Adrenal gland (tissue), 12 donors: ENCODE measurements around the gene MYH11. TPM values are rescaled to one million over a fixed set of nuclear protein-coding genes. Genes with fewer than 3 reads are reported as not detected.

Experiments
- DNase-seq, 7 donors: peaks; one replicate each; pipeline ENCODE4 v3.0.0-alpha.2; 2019 to 2020
- H3K27ac ChIP-seq, 5 donors: fragments of 200-600 bp; sonication (generic) in 4 of 5; 1 replicate in 3 of 5; 2 replicates in 2 of 5; pipeline versions ENCODE4 v1.5.1 to v1.8.0; 2016 to 2020; ENCODE audit warnings: mild to moderate bottlenecking in 1 of 5
- H3K27me3 ChIP-seq: fragments of 200-600 bp; 2 replicates; pipeline ENCODE4 v1.8.0; 2021
- H3K36me3 ChIP-seq, 2 donors: fragments of 200-600 bp; replicated peaks in 1 of 2; 1 replicate in 1 of 2; 2 replicates in 1 of 2; pipeline versions ENCODE4 v1.5.1 to v1.8.0; 2018 to 2022
- H3K4me1 ChIP-seq, 2 donors: fragments of 200-600 bp; replicated peaks in 1 of 2; 1 replicate in 1 of 2; 2 replicates in 1 of 2; pipeline versions ENCODE4 v1.5.1 to v1.8.0; 2018 to 2021
- H3K4me3 ChIP-seq, 4 donors: fragments of 200-600 bp; sonication (generic) in 3 of 4; one replicate each; pipeline ENCODE4 v1.5.1; 2016 to 2018
- H3K9me3 ChIP-seq, 3 donors: fragments of 200-600 bp; sonication (generic) in 1 of 3; replicated peaks in 1 of 3; 1 replicate in 2 of 3; 2 replicates in 1 of 3; pipeline versions ENCODE4 v1.5.1 to v1.8.0; 2016 to 2021
- POLR2A ChIP-seq, 2 donors: fragments of 450-650 bp; IDR thresholded peaks; one replicate each; pipeline ENCODE4 v1.6.1; 2017; ENCODE audit warnings: antibody characterized with exemption in 2 of 2, mild to moderate bottlenecking in 2 of 2, moderate library complexity in 1 of 2
- WGBS, 4 donors: extraction: QIAGEN DNeasy Blood & Tissue Kit in 2 of 4; methylation state at CpG; one replicate each; pipeline versions ENCODE4 v1.1.5 to v1.1.7; 2013 to 2017; 5-methylcytosine and 5-hydroxymethylcytosine counted together
- intact Hi-C, 2 donors: fragments of 100-400 bp; cut with DNase I; formaldehyde crosslinking; loops; one replicate each; pipeline versions ENCODE4 v1.14.1 to v1.15.0; 2022 to 2023
- polyA plus RNA-seq, 3 donors: library from polyadenylated mRNA; stranded (reverse); fragments of 200-250 nt in 2 of 3; fragments of 350-450 nt in 1 of 3; fragmentation: Illumina TruSeq in 1 of 3; extraction: RNeasy Lipid Tissue Mini Kit (QIAGEN cat#74804) in 1 of 3; gene quantifications; one replicate each; pipeline ENCODE4 v1.2.3, GENCODE V29; 2013 to 2014
- total RNA-seq, 9 donors: library from RNA; depleted of rRNA in 4 of 9; stranded (reverse); fragments of >200 nt in 4 of 9; fragments of 120-200 nt in 1 of 9; fragmentation: NEBNext Ultra II Directional in 1 of 9; extraction: Animal tissue kit (Norgen Biotek cat#: 25700) in 1 of 9; gene quantifications; one replicate each; pipeline versions ENCODE4 v1.1.0 to v1.2.4, GENCODE V29; 2013 to 2023
- TF ChIP-seq, protein P1 (sequence below), 6 experiments: fragments of 450-650 bp in 4 of 6; fragments of 200-600 bp in 2 of 6; sonication (generic) in 1 of 6; IDR thresholded peaks; 1 replicate in 5 of 6; 2 replicates in 1 of 6; pipeline versions ENCODE4 v1.5.1 to v1.8.0; 2016 to 2021; ENCODE audit warnings: antibody characterized with exemption in 6 of 6, mild to moderate bottlenecking in 2 of 6, moderate library complexity in 1 of 6
- donor health status: healthy with polysubstance abuse.
- donor health status: Bipolar disorder and iron deficiency.
- donor health status: DM: yes; HTN: yes; CAD: no.
- donor health status: DM: no; HTN: no; CAD: no.
- donor health status: DM: no; HTN: no; CAD: no.
- donor health status: DM: yes; HTN: yes; CAD: no.

The MYH11 gene
- total and polyA plus RNA-seq, 12 donors = 2.4 to 45.1 (median 16.5) TPM

DNA sequence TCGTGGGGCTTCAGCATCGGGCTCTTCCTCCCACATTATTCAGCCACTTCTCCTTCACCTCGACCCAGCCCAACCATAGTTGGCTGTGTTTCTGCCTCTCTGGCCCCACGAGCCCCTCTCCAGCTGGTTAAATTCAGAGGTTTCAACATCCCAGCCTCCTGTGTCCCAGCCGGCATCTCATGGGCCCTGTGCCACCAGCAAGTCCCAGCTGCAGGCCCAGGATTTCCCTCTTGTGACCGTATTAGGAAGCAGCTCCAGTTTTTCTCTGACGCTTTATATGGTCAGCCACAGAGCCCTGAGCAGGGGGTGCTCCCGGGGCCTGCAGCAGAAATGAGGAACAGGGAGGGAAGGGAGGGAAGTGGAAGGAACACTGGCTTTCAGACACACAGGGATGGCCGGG is 27.4 kb downstream of the MYH11 start:
- intact Hi-C loops = loop anchor here in 1 of 2 donors (10.0 kb wide), 1 partner anchor 65 kb away; no protein-coding TSS in a partner anchor
- peak; percentile 22 to 83 (median 44) for DNase-seq
- H3K4me1 ChIP-seq = no peaks in the 10 kb centered on the region
- H3K4me3 ChIP-seq = no peak overlapping the region
- TF ChIP-seq POLR2A (IDR thresholded peaks at IDR 0.05) = no peak
- TF ChIP-seq, protein P1, sequence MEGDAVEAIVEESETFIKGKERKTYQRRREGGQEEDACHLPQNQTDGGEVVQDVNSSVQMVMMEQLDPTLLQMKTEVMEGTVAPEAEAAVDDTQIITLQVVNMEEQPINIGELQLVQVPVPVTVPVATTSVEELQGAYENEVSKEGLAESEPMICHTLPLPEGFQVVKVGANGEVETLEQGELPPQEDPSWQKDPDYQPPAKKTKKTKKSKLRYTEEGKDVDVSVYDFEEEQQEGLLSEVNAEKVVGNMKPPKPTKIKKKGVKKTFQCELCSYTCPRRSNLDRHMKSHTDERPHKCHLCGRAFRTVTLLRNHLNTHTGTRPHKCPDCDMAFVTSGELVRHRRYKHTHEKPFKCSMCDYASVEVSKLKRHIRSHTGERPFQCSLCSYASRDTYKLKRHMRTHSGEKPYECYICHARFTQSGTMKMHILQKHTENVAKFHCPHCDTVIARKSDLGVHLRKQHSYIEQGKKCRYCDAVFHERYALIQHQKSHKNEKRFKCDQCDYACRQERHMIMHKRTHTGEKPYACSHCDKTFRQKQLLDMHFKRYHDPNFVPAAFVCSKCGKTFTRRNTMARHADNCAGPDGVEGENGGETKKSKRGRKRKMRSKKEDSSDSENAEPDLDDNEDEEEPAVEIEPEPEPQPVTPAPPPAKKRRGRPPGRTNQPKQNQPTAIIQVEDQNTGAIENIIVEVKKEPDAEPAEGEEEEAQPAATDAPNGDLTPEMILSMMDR (IDR thresholded peaks at IDR 0.05) = no peak
- H3K9me3 ChIP-seq = no peaks in the 10 kb centered on the region
- no peaks in the 10 kb centered on the region for H3K36me3 ChIP-seq
- no peaks in the 10 kb centered on the region for H3K27me3 ChIP-seq
- 45 to 57% (median 47%) methylated on average over 8 to 9 of the region's 9 CpGs for WGBS, 4 donors
- H3K27ac ChIP-seq = peak overlapping the region in 1 of 5 donors; percentile 30

DNA sequence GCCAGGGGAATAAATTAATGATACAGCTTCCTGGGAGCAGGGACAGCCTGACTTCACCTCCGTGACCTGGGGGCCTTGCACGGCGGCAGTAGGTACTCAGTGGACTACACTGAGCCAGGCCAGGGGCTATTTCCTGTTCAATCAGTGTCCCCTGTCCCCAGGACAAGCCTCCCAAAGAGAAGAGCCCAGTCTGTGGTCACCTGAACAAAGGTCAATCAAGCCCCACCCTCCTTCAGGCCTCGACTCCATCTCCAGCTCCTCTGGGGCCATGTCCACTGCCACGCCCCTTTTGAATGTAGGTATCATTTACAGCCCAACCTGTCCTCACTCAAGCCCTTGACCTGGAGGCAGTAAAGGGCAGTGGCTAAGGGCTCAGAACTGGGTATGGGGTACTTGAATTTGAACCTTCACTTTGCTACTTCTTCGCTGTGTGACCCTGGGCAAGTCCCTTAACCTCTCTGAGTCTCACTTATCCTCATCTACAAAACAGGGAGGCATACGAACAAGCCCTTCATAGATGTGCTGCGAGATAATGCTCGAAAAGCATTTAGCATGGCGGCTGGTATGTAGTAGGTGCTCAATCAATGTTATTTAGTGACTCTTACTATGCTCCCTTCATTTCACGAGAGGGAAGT is 29.0 kb downstream of the MYH11 start:
- no peaks in the 10 kb centered on the region for H3K9me3 ChIP-seq
- no peak overlapping the region for H3K4me3 ChIP-seq
- no peak for TF ChIP-seq POLR2A (IDR thresholded peaks at IDR 0.05)
- TF ChIP-seq, protein P1 (IDR thresholded peaks at IDR 0.05) = no peak
- no peaks in the 10 kb centered on the region for H3K36me3 ChIP-seq
- DNase-seq = no peak
- intact Hi-C loops = loop anchor here in 1 of 2 donors (10.0 kb wide), 1 partner anchor 63 kb away; no protein-coding TSS in a partner anchor
- H3K4me1 ChIP-seq = no peaks in the 10 kb centered on the region
- no peak overlapping the region for H3K27ac ChIP-seq
- H3K27me3 ChIP-seq = no peaks in the 10 kb centered on the region
- WGBS, 4 donors = 92 to 93% (median 93%) methylated on average over 11 of the region's 11 CpGs

DNA sequence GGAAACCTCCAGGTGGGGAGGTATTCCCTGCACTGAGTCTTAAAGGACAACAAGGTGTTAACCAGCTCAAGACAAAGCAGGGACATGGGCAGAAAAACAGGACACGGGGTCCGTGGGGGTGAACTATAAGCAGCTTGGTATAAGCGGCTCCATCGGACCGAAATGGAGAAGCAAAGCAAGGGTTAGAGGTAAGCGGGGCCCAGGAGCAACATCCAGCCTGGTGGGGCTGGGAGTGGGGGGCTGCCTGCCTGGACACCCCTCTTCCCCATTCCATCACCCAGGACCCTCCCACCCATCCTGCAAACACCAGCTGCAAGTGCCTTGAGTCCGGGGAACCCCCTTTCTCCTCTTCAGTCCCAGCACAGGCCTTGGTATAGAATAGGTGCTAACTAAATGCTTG is 29.5 kb downstream of the MYH11 start:
- Histone ChIP-seq H3K27me3 (no peaks in the 10 kb centered on the region), H3K36me3 (no peaks in the 10 kb centered on the region), H3K4me1 (no peaks in the 10 kb centered on the region), H3K9me3 (no peaks in the 10 kb centered on the region), H3K4me3 (no peak overlapping the region), H3K27ac (no peak overlapping the region)
- 94 to 97% (median 96%) methylated on average over 7 of the region's 7 CpGs for WGBS, 4 donors
- DNase-seq = no peak
- intact Hi-C loops = loop anchor here in 1 of 2 donors (10.0 kb wide), 1 partner anchor 62 kb away; no protein-coding TSS in a partner anchor
- TF ChIP-seq, protein P1 (IDR thresholded peaks at IDR 0.05) = no peak
- no peak for TF ChIP-seq POLR2A (IDR thresholded peaks at IDR 0.05)

DNA sequence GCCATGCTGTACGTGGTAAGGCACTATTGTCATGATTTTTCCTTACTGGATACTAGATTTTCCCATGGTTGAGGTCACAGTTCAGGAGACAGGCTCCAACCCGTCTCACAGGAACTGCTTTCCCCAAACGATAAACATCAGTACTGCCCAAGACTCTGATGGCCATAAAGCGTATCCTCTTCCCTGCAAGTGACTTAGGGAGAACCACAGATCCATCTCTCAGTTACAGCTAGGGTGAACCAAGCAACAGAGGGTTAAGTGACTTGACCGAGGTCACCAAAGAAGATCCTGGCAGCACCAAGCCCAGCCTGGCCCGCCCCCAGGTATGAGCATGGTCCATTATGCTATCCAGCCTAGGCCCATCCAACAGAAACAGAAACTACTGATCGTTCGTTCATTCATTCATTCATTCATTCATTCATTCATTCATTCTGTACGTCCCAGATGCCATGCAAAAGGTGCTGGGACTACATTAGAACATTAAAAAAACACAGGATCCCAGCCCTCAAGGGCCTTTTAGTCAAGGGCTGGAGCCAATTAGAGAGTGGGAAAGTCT is 31.0 kb downstream of the MYH11 start:
- no peak for TF ChIP-seq POLR2A (IDR thresholded peaks at IDR 0.05)
- TF ChIP-seq, protein P1 (IDR thresholded peaks at IDR 0.05) = no peak
- Histone ChIP-seq H3K4me3 (no peak overlapping the region), H3K27me3 (no peaks in the 10 kb centered on the region), H3K27ac (no peak overlapping the region), H3K9me3 (no peaks in the 10 kb centered on the region), H3K4me1 (no peaks in the 10 kb centered on the region), H3K36me3 (no peaks in the 10 kb centered on the region)
- WGBS, 4 donors = 66 to 74% (median 70%) methylated on average over 9 of the region's 9 CpGs
- intact Hi-C loops = loop anchor here in 1 of 2 donors (10.0 kb wide), 1 partner anchor 61 kb away; no protein-coding TSS in a partner anchor
- DNase-seq = no peak
